HepG2 (cell line): ENCODE data around the gene FBXW2. TPM values are rescaled to one million over a fixed set of nuclear protein-coding genes. Genes with fewer than 3 reads are reported as not detected.

Experiments used
- ATF6 ChIP-seq: sonication (generic); formaldehyde crosslinking; conservative IDR thresholded peaks from 2 replicates; pipeline ENCODE4 v1.4.0; 2020; ENCODE audit warnings: missing genetic modification reagents
- ETV6 ChIP-seq: sonication (generic); formaldehyde crosslinking; conservative IDR thresholded peaks from 2 replicates; pipeline ENCODE4 v1.4.0; 2020; ENCODE audit warnings: missing genetic modification reagents
- GRHL1 ChIP-seq: sonication (generic); formaldehyde crosslinking; conservative IDR thresholded peaks from 2 replicates; pipeline ENCODE4 v1.8.0; 2022; ENCODE audit warnings: missing genetic modification reagents
- NCOA5 ChIP-seq: sonication (generic); formaldehyde crosslinking; IDR thresholded peaks from 2 replicates; pipeline ENCODE4 v1.4.0; 2020; ENCODE audit warnings: missing genetic modification reagents
- RNF219 ChIP-seq: sonication (generic); formaldehyde crosslinking; IDR thresholded peaks from 2 replicates; pipeline ENCODE4 v1.5.0; 2020; ENCODE audit warnings: mild to moderate bottlenecking, missing genetic modification reagents
- SNAPC5 ChIP-seq: sonication (generic); formaldehyde crosslinking; IDR thresholded peaks from 2 replicates; pipeline ENCODE4 v1.8.1; 2023; ENCODE audit warnings: mild to moderate bottlenecking, missing genetic modification reagents, borderline replicate concordance
- STAT6 ChIP-seq: sonication (generic); formaldehyde crosslinking; IDR thresholded peaks from 2 replicates; pipeline ENCODE4 v1.4.0; 2020; ENCODE audit warnings: missing genetic modification reagents, mild to moderate bottlenecking, borderline replicate concordance
- TBL1XR1 ChIP-seq: fragments of 150-350 bp; IDR thresholded peaks from 2 replicates; pipeline ENCODE4 v1.6.1; 2014; ENCODE audit warnings: borderline replicate concordance, low read length; ENCODE audit not compliant: partially characterized antibody
- TFE3 ChIP-seq: IDR thresholded peaks from 2 replicates; pipeline ENCODE4 v1.6.1; 2016
- ZBTB38 ChIP-seq: sonication (generic); formaldehyde crosslinking; IDR thresholded peaks from 2 replicates; pipeline ENCODE4 v1.5.1; 2020; ENCODE audit warnings: mild to moderate bottlenecking, missing genetic modification reagents
- ZNF180 ChIP-seq: sonication (generic); formaldehyde crosslinking; IDR thresholded peaks from 2 replicates; pipeline ENCODE4 v1.4.0; 2020; ENCODE audit warnings: low read depth, missing genetic modification reagents, borderline replicate concordance
- ZNF44 ChIP-seq: sonication (generic); formaldehyde crosslinking; IDR thresholded peaks from 2 replicates; pipeline ENCODE4 v1.5.1; 2020; ENCODE audit warnings: mild to moderate bottlenecking, missing genetic modification reagents
- ZNF788 ChIP-seq: sonication (generic); formaldehyde crosslinking; IDR thresholded peaks from 2 replicates; pipeline ENCODE4 v1.5.0; 2020; ENCODE audit warnings: mild to moderate bottlenecking, missing genetic modification reagents, borderline replicate concordance
- ZSCAN22 ChIP-seq: sonication (generic); formaldehyde crosslinking; IDR thresholded peaks from 2 replicates; pipeline ENCODE4 v1.4.0; 2020; ENCODE audit warnings: mild to moderate bottlenecking, missing genetic modification reagents
- polyA plus RNA-seq, 8 experiments: library from polyadenylated mRNA; depleted of rRNA in 3 of 8; stranded (reverse) in 7 of 8; unstranded in 1 of 8; fragments of >200 nt; fragmentation: Illumina TruSeq in 4 of 8; extraction: Trizol in 4 of 8; gene quantifications; 2 replicates each; pipeline versions ENCODE4 v1.2.1 to v1.2.3, GENCODE V29; 2011 to 2016; ENCODE audit warnings: low read depth in 4 of 8, missing spikeins in 1 of 8, mixed read lengths in 1 of 8; ENCODE audit not compliant: insufficient read depth in 1 of 8
- total RNA-seq, 5 experiments: library from RNA; depleted of rRNA; stranded (reverse); fragments of >200 nt; fragmentation: Illumina TruSeq; extraction: Trizol; gene quantifications; 2 replicates each; pipeline ENCODE4 v1.2.3, GENCODE V29; 2016; ENCODE audit warnings: low read depth in 1 of 5

The FBXW2 gene
- total and polyA plus RNA-seq, 2 of the 13 experiments (the other 11 are each of a cell fraction or from before 2014, with no cell fraction given): 35.4 to 43.1 TPM

- TF ChIP-seq STAT6 (peak; percentile 40; the same call in 1 of the 2 replicates), TBL1XR1 (peak; percentile 35), GRHL1 (CRISPR knock-in tag) (no peak), ZNF788 (peak; percentile 95; the same call in 1 of the 2 replicates), ZNF180 (no peak), ZBTB38 (peak; percentile 71), ZSCAN22 (CRISPR knock-in tag) (no peak), NCOA5 (CRISPR knock-in tag) (no peak), ZNF44 (CRISPR knock-in tag) (0 out of 2 replicates have a peak, but pooled peaks have one; percentile 66), ATF6 (CRISPR knock-in tag) (no peak), SNAPC5 (CRISPR knock-in tag) (peak; percentile 77; the same call in 1 of the 2 replicates), TFE3 (peak; percentile 71; the same call in 1 of the 2 replicates), RNF219 (CRISPR knock-in tag) (no peak), ETV6 (CRISPR knock-in tag) (peak; percentile 71; the same call in 1 of the 2 replicates)
Measured at GRCh38 chr9:120792898-120793765, at the start of gene FBXW2 (continued).
